GM19468 (cell line): Measurements from ENCODE around the gene MAP1S.

ENCODE experiments used
- ATAC-seq: cut with Tn5 transposase; IDR thresholded peaks from one replicate; pipeline ENCODE4 v1.9.1; 2021; ENCODE audit warnings: mild to moderate bottlenecking, moderate library complexity, moderate number of reproducible peaks; ENCODE audit not compliant: unreplicated experiment; ENCODE audit errors: extremely low read depth

Gene MAP1S

DNA sequence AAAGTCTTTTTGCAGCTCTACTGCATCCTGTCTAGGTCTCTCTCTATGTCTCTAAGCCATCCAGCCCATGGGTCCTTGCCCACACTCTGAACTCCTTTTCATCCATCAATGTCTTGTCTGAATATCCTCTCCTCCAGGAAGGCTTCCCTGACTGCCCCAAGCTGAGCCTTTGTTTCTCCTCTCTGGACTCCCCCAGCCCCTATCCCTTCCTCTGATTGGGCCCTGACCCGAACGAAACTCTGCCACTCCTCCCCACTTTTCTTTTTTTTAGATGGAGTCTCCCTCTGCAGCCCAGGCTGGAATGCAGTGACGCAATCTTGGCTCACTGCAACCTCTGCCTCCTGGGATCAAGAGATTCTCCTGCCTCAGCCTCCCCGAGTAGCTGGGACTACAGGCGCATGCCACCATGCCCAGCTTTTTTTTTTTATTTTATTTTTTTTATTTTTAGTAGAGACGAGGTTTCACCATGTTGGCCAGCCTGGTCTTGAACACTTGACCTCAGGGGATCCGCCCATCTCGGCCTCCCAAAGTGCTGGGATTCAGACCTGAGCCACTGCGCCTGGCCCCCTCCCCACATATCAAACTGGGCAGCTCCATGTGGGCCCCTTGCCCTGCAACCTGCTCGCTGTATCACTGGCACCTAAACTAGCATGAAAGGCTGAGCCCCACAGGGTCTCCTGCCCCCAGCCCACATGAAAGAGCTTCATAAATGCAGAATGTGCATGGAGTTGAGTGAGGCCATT, 30.3 kb upstream of the MAP1S start:
- no peak for ATAC-seq

DNA sequence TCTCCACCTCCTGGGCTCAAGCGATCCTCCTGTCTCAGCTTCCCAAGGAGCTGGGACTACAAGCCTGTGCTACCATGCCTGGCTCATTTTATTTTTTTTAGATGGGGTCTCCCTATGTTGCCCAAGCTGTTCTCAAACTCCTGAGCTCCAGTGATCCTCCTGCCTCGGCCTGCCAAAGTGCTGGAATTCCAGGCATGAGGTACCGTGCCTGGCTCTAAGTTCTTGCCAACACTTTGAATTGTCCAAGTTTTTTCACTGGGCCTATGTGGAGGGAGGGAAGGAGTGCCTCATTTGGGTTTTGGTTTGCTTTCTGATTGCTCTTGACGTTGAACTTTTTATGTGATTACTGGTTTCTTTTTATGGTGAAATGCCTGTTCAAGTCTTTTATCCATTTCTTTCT, 26.7 kb upstream of the MAP1S start:
- no peak for ATAC-seq

DNA sequence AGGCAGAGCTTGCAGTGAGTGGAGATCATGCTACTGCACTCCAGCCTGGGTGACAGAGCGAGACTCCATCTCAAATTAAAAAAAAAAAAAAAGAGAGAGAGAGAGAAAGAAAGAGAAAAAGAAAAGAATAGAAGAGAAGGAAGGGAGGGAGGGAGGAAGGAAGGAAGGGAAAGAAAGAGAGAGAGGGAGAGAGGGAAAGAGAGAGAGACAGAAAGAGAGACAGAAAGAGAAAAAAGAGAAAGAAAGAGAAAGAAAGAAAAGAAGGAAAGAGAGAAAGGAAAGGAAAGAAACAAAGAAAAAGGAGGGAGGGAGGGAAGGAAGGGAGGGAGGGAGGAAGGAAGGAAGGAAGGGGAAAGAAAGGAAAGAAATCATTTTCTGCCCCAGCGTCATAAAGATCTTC, 24.1 kb upstream of the MAP1S start:
- ATAC-seq = no peak

DNA sequence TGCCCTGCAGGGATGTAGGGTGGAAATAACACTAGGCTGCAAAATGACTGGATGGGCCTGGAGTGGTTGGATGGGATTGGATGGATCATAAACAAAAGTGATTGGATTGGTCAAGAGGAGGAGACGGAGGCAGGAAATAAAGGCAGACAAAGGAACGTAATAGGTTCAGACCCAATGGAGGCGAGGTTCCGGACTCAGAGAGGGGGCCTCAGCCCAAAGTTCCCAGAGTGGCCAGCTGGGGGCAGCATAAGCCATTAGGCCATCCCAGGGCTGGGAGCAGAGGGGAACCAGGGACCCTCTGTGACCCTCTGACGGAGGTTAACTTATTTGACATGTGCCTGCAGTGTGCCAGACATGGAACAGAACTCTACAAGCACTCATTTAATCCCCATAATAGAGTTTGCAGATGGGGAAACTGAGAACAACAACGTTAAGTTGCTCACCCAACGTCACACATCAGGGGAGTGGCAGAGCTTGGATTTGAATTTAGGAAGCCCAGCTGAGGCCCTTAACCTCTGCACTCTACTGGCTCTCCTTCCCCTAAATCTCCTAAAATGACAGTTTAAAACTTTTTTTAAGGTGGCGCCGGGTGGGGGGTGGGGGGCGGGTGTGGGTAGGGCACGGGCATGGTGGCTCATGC, 15.3 kb upstream of the MAP1S start:
- no peak for ATAC-seq

DNA sequence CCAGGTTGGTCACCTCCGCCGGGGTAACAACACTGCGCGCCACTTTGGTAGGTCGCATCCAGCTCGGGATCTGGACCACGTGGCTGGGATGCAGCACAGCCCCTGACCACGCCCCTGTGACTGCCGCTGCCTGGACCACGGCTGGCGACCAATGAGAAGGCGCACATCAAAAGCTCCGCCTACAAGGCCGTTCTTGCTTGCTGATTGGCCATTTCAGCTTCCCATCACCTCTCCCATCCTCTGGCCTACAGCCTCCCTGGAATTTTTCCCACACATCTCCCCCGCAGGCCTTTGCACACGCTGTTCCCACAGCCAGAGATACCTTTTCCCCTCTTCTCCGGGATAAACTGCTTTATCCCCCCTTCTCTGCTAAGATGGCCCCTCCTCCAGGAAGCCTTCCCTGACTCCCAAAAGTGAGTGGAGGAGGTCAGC, 12.5 kb upstream of the MAP1S start:
- ATAC-seq = no peak

DNA sequence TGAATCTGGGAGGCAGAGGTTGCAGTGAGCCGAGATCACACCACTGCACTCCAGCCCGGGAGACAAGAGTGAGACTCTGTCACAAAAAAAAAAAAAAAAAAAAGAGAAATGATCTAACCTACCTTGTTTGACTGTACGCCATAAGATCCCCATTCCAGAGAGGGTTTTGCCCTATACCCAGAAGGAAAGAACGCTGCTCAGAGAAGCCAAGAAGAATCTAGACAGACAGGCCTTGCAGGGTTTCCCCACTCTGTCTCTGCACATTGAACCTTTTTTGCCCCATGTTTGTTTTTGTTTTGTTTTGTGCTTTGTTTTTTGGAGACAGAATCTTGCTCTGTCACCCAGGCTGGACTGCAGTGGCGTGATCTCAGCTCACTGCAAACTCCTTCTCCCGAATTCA, 7.4 kb upstream of the MAP1S start:
- ATAC-seq = no peak

DNA sequence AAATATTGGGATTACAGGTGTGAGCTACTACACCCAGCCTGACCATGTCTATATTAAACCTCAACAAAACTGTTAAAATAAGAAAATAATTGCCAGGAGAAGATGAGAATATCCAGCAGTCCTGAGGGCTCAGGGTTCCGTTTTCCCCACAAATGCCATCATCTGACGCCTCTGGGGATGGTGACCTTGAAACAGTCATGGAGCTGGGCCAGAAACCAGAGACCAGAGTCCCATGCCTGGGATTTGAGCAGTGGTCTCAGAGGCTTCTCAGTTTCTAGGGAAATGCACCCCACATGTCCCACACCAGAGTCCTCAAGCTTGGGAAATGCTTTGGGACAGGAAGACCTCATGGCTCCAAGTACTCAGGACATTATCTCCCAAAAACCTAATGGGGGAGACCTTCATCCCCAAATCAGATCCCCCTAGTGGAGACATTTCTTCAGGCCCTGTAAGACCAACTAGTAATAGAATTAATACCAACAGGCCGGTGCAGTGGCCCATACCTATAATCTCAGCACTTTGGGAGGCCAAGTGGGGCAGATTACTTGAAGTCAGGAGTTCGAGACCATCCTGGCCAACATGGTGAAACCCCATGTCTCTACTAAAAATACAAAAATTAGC, 2.9 kb upstream of the MAP1S start:
- ATAC-seq = no peak

DNA sequence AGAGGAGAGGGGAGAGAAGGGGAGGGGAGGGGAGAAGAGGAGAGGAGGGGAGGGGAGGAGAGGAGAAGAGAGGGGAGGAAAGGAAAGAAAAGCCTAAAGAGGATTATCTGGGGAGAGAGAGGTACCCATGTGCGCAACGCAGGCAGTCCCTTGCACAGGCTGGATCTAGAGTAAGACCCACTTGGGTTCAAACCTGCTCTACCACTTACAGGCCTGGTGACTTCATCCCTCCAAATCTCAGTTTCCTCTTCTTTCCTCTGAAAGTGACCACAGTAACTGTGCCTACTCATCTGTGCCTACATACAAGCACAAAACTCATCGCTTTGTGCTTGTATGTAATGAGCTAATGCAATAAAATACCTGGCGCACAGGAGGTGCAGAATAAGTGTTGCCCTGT, 732 bp upstream of the MAP1S start:
- no peak for ATAC-seq

DNA sequence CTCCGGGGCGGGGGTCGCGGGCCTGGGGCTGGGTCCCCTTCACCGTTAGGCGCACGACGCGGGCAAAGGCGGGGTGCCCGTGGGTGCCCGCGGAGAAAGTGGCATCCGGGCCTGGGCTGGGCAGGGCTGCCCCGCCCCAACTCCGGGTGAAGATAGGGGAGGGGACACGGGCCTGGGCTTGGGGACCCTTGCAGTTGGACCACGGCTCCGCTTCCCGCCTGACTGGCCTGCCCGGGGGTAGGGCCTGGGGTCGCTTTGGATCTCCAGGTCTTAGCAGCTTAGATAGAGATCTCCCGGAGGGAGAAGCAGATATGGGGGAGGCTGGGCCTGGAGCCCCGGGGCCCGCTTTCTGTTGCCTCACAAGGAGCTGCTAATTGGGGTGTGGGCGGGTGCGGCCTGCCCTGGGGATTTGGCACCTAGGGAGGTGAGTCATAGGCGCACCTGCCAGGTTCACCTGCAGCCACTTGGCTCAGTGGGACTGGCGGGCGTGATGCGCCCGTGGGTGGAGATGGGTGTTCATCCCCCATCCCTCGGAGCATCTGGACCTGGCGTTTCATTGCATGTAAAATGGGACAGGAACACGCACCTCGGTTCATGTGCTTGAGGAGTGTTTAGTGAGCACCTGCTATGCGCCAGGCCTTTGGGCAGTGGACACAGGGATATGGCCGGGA, 585 bp downstream of the MAP1S start:
- ATAC-seq = no peak

DNA sequence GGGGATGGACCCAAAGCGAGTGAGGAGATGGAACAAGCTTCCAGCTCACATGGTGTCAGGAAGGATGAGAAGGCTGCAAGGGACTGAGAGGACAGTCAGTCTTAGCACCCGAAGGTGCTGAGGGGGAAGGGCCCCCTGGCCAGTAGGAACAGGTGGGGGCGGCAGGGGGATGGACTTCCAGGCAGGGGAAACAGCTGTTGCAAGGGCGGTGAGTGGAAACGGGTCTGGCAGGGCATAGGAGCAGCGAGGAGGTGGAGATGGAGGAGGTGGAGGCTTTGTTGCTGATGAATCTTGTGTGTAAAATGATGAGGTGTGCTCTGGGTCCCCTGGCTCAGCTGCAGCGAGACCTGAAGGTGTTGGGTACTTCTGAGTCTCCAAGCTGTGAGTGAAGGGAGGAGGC, 1.2 kb downstream of the MAP1S start:
- ATAC-seq = no peak

DNA sequence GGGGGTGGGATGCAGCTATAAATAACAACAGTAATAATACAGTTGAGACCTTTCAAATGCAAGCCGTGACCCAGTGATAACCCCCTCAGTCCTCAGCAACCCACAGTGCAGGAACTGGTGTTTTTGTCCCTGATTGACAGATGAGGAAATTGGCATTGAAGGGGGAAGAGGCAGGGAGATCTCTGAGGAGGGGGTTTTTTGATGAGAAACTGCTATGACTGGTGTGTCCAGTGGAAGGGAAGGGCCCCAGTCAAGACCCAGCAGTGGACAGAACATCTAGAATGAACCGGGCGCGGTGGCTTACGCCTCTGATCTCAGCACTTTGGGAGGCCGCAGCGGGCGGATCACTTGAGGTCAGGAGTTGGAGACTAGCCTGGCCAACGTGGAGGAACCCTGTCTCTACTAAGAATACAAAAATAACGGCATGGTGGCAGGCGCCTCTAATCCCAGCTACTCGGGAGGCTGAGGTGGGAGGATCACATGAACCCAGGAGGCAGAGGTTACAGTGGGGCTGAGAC, 1.9 kb downstream of the MAP1S start:
- no peak for ATAC-seq

DNA sequence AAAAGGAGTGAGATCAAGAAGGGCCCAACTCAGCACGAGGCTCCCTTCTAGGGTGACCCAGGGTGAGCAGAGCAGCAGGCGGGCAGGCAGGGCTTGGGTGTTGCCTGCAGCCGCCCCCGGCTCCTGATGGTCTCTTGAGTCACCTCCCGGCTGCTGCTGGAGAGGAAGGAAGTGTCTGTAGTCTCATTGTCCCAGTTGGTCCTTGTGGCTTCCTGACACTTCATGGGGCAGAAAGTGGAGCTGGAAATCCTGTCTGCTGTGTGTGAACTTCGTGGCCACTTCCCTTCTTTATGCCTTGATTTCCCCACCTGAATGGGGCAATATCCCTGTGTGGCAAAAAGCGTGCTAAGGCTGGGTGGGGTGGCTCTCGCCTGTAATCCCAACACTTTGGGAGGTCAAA, 2.5 kb downstream of the MAP1S start:
- no peak for ATAC-seq

DNA sequence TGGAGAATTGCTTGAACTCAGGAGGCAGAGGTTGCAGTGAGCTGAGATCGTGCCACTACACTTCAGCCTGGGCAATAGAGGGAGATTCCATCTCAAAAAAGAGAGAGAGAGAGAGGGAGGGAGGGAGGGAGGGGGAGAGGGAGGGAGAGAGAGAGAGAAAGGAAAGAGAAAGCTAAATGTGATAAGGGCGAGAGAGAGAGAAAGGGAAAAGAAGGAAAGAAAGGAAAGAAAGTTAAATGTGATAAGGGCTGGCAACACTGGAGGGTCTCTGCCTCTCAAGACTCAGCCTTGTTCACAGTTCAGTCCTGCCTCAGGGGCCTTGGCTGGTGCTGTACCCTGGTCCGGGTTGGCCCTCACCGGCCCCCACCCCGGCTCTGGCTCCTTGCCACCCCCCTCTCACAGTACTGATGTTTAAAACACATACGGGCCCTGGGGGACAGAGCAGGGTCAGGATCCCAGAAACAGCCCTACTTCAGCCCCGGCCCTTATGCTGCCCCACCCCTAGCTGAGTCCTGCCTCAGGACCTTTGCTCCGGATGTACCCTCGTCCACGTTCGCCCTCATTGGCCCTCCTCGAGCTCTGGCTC, 3.5 kb downstream of the MAP1S start:
- ATAC-seq = no peak

DNA sequence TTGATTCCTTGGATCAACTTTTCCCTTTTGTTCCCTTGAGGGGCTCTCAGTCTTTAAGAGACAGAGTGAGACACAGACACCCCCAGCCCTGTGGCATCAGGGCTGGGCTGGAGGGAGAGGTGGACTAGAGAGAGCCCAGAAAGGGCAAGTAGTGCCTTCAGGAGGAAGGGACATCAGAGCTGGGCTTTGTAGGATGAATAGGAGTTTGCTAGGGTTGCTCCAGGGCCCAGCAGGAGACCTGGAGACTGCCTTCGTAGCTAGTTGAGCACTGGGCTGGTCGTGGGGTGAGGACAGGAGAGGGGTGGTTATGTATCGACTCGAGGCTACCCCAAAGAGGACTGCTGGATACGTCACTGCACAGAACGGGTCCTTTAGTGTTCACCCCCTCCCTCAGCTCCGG, 5.4 kb downstream of the MAP1S start:
- no peak for ATAC-seq

DNA sequence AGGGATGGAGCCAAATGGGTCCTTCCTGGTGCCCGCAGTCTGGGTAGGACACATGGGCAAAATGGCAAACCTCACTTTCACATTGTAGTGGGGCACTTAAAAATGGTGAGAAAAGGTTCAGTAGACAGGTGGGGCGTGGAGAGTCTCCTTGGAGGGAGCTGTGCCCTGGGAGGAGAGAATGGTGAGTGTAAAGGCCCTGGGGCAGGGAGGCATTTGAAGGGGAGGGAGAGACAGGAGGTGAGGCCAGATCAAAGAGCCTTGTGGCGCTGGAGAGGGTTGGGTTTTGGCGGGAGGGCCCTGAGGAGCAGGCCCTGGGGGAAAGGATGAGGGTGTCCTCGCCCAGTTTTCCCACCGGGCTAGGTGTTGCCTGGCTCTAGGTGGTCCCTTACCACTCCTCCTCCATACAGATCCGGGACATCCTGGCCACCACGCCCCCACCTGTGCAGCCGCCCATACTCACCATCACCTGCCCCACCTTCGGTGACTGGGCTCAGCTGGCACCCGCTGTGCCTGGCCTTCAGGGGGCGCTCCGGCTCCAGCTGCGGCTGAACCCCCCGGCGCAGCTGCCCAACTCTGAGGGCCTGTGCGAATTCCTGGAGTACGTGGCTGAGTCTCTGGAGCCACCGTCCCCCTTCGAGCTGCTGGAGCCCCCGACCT, 6.3 kb downstream of the MAP1S start:
- ATAC-seq = no peak

DNA sequence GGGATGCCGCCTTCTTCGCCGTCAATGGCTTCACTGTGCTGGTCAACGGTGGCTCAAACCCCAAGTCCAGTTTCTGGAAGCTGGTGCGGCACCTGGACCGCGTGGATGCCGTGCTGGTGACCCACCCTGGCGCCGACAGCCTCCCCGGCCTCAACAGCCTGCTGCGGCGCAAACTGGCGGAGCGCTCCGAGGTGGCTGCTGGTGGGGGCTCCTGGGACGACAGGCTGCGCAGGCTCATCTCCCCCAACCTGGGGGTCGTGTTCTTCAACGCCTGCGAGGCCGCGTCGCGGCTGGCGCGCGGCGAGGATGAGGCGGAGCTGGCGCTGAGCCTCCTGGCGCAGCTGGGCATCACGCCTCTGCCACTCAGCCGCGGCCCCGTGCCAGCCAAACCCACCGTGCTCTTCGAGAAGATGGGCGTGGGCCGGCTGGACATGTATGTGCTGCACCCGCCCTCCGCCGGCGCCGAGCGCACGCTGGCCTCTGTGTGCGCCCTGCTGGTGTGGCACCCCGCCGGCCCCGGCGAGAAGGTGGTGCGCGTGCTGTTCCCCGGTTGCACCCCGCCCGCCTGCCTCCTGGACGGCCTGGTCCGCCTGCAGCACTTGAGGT, 7.0 kb downstream of the MAP1S start:
- no peak for ATAC-seq

DNA sequence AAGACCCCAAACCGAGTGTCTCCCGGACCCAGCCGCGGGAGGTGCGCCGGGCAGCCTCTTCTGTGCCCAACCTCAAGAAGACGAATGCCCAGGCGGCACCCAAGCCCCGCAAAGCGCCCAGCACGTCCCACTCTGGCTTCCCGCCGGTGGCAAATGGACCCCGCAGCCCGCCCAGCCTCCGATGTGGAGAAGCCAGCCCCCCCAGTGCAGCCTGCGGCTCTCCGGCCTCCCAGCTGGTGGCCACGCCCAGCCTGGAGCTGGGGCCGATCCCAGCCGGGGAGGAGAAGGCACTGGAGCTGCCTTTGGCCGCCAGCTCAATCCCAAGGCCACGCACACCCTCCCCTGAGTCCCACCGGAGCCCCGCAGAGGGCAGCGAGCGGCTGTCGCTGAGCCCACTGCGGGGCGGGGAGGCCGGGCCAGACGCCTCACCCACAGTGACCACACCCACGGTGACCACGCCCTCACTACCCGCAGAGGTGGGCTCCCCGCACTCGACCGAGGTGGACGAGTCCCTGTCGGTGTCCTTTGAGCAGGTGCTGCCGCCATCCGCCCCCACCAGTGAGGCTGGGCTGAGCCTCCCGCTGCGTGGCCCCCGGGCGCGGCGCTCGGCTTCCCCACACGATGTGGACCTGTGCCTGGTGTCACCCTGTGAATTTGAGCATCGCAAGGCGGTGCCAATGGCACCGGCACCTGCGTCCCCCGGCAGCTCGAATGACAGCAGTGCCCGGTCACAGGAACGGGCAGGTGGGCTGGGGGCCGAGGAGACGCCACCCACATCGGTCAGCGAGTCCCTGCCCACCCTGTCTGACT, 7.9 kb downstream of the MAP1S start:
- no peak for ATAC-seq

DNA sequence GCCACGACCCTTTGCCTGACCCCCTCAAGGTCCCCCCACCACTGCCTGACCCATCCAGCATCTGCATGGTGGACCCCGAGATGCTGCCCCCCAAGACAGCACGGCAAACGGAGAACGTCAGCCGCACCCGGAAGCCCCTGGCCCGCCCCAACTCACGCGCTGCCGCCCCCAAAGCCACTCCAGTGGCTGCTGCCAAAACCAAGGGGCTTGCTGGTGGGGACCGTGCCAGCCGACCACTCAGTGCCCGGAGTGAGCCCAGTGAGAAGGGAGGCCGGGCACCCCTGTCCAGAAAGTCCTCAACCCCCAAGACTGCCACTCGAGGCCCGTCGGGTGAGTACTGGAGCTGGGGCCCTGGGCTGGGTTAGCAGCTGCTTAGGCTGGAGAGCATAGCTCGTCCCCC, 8.6 kb downstream of the MAP1S start:
- no peak for ATAC-seq

DNA sequence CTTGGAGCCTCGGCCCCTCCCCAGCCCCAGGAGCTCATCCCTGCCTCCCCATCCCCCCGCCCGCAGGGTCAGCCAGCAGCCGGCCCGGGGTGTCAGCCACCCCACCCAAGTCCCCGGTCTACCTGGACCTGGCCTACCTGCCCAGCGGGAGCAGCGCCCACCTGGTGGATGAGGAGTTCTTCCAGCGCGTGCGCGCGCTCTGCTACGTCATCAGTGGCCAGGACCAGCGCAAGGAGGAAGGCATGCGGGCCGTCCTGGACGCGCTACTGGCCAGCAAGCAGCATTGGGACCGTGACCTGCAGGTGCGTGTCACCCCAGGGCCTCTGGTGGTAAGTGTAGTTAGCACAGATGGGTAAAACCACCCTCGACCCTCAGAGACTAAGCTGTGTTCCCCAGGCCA, 13.8 kb downstream of the MAP1S start:
- no peak for ATAC-seq
